OCI-LY7 (cell line): ENCODE data around the gene HS3ST3B1. TPM values are rescaled to one million over a fixed set of nuclear protein-coding genes. Genes with fewer than 3 reads are reported as not detected.
A peak's percentile ranks its signal among the peaks of the same experiment; 100 is the strongest.

Experiments used
- BruUV-seq: library from RNA; stranded (reverse); fragments of 400-500 nt; replicated peaks from 2 replicates; lab custom pipeline; 2021; lab: Mats Ljungman, UMichigan
- CTCF ChIA-PET: fragments of 300-600 bp; sonication (Branson Sonifier 250); formaldehyde crosslinking; loops from one replicate; lab custom pipeline; 2022; ENCODE audit warnings: antibody characterized with exemption; ENCODE audit not compliant: unreplicated experiment; lab: Charles Lee
- POLR2A ChIA-PET: fragments of 300-600 bp; sonication (Branson Sonifier 250); formaldehyde crosslinking; loops from one replicate; lab custom pipeline; 2022; ENCODE audit warnings: antibody characterized with exemption; lab: Charles Lee
- DNase-seq: peaks from one replicate; pipeline ENCODE4 v3.0.0-alpha.2; 2015; ENCODE audit warnings: low spot score
- H2AFZ ChIP-seq: fragments of 200-600 bp; sonication (generic), shearing (Covaris generic); 2 replicates; pipeline ENCODE4 v1.6.1; 2014; ENCODE audit warnings: mild to moderate bottlenecking, antibody characterized with exemption, low read length, moderate library complexity
- H3K27ac ChIP-seq: fragments of 200-600 bp; sonication (generic); 2 replicates; pipeline ENCODE4 v1.5.1; 2014; ENCODE audit warnings: mixed run types, low read depth, mild to moderate bottlenecking, moderate library complexity, low read length, inconsistent platforms; ENCODE audit not compliant: poor library complexity, severe bottlenecking
- H3K36me3 ChIP-seq: fragments of 200-600 bp; sonication (generic); 2 replicates; pipeline ENCODE4 v1.6.1; 2014; ENCODE audit warnings: mild to moderate bottlenecking, antibody characterized with exemption, low read length, moderate library complexity, mixed read lengths; ENCODE audit not compliant: insufficient read depth
- H3K4me1 ChIP-seq: fragments of 200-600 bp; sonication (generic); 2 replicates; pipeline ENCODE4 v1.5.1; 2014; ENCODE audit warnings: mild to moderate bottlenecking, low read length; ENCODE audit not compliant: insufficient read depth, poor library complexity, severe bottlenecking
- H3K4me2 ChIP-seq: fragments of 200-600 bp; sonication (generic); 2 replicates; pipeline ENCODE4 v1.6.1; 2014; ENCODE audit warnings: mild to moderate bottlenecking, low read length
- H3K4me3 ChIP-seq: fragments of 200-600 bp; sonication (generic); 2 replicates; pipeline ENCODE4 v1.5.1; 2014; ENCODE audit warnings: mild to moderate bottlenecking, low read depth, low read length; ENCODE audit not compliant: poor library complexity, severe bottlenecking
- H3K79me2 ChIP-seq: fragments of 200-600 bp; sonication (generic); 2 replicates; pipeline ENCODE4 v1.6.1; 2016; ENCODE audit warnings: low read depth, mild to moderate bottlenecking, low read length, moderate library complexity, mixed read lengths; ENCODE audit not compliant: insufficient read depth
- H3K9me2 ChIP-seq: fragments of 200-600 bp; sonication (generic); 2 replicates; pipeline ENCODE4 v1.6.1; 2016; ENCODE audit warnings: mild to moderate bottlenecking, low read length, mixed read lengths; ENCODE audit not compliant: insufficient read depth
- H3K9me3 ChIP-seq: fragments of 200-600 bp; sonication (generic); 2 replicates; pipeline ENCODE4 v1.6.1; 2014; ENCODE audit warnings: mild to moderate bottlenecking, mixed run types, low read length, mixed read lengths
- H4K20me1 ChIP-seq: fragments of 200-600 bp; sonication (generic); 2 replicates; pipeline ENCODE4 v1.6.1; 2014; ENCODE audit warnings: mild to moderate bottlenecking, antibody characterized with exemption, low read length, moderate library complexity, mixed read lengths; ENCODE audit not compliant: insufficient read depth
- EZH2phosphoT487 ChIP-seq: fragments of 200-600 bp; sonication (generic); IDR thresholded peaks from 2 replicates; pipeline ENCODE4 v1.6.1; 2018; ENCODE audit warnings: low read depth, borderline replicate concordance, mild to moderate bottlenecking, mixed run types, antibody characterized with exemption, low read length, moderate library complexity, mixed read lengths
- intact Hi-C: fragments of 100-400 bp; cut with micrococcal nuclease; formaldehyde crosslinking; loops from one replicate; pipeline ENCODE4 v1.10.0; 2022; ENCODE audit not compliant: unreplicated experiment
- total RNA-seq, 2 experiments: library from RNA; depleted of rRNA in 1 of 2; stranded (reverse); fragments of >200 nt in 1 of 2; shearing (Covaris generic) in 1 of 2; gene quantifications; 2 replicates each; pipeline ENCODE4 v1.2.3, GENCODE V29; 2014 to 2022
- TF ChIP-seq, protein P1 (sequence below): fragments of 200-600 bp; sonication (generic); conservative IDR thresholded peaks from 2 replicates; pipeline ENCODE4 v1.5.1; 2014; ENCODE audit warnings: mild to moderate bottlenecking, antibody characterized with exemption, low read length, moderate library complexity, mixed read lengths

The HS3ST3B1 gene
- total RNA-seq, 2 experiments from 2014 or later, result 0.03 to 1.6 TPM

- no peaks in the 10 kb centered on the region for H3K9me3 ChIP-seq
- no peaks in the 10 kb centered on the region for H3K36me3 ChIP-seq
- no TSS peak for BruUV-seq
- no peak for DNase-seq
- ChIA-PET POLR2A (no interaction called here), CTCF (no interaction called here)
- 0 out of 2 replicates have a peak, but pooled peaks cover under 1% of the 10 kb centered on the region for H3K9me2 ChIP-seq
- no peak overlapping the region for H3K4me3 ChIP-seq
- H3K79me2 ChIP-seq, result no peaks in the 10 kb centered on the region
- H4K20me1 ChIP-seq, result no peaks in the 10 kb centered on the region
- no peak overlapping the region for H2AFZ ChIP-seq
- H3K27ac ChIP-seq, result no peak overlapping the region
- H3K4me2 ChIP-seq, result no peak overlapping the region
- no peak for TF ChIP-seq EZH2phosphoT487
- TF ChIP-seq, protein P1, sequence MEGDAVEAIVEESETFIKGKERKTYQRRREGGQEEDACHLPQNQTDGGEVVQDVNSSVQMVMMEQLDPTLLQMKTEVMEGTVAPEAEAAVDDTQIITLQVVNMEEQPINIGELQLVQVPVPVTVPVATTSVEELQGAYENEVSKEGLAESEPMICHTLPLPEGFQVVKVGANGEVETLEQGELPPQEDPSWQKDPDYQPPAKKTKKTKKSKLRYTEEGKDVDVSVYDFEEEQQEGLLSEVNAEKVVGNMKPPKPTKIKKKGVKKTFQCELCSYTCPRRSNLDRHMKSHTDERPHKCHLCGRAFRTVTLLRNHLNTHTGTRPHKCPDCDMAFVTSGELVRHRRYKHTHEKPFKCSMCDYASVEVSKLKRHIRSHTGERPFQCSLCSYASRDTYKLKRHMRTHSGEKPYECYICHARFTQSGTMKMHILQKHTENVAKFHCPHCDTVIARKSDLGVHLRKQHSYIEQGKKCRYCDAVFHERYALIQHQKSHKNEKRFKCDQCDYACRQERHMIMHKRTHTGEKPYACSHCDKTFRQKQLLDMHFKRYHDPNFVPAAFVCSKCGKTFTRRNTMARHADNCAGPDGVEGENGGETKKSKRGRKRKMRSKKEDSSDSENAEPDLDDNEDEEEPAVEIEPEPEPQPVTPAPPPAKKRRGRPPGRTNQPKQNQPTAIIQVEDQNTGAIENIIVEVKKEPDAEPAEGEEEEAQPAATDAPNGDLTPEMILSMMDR, result no peak
- intact Hi-C loops, result no loop called here
- no peaks in the 10 kb centered on the region for H3K4me1 ChIP-seq
These were observed 21.3 kb downstream of the HS3ST3B1 start for GRCh38 chr17:14321980-14322776.

GRCh38 chr17:14323522-14323981 is 22.7 kb downstream of the HS3ST3B1 start:
- Histone ChIP-seq H3K27ac (no peak overlapping the region), H4K20me1 (no peaks in the 10 kb centered on the region), H3K79me2 (no peaks in the 10 kb centered on the region), H3K4me3 (no peak overlapping the region), H3K9me3 (no peaks in the 10 kb centered on the region), H3K4me1 (no peaks in the 10 kb centered on the region), H3K36me3 (no peaks in the 10 kb centered on the region), H3K9me2 (0 out of 2 replicates have a peak, but pooled peaks cover 3% of the 10 kb centered on the region), H3K4me2 (no peak overlapping the region), H2AFZ (peak overlapping the region; percentile 21; the same call in 1 of the 2 replicates)
- no peak for TF ChIP-seq EZH2phosphoT487
- TF ChIP-seq, protein P1, result no peak
- ChIA-PET CTCF (no interaction called here), POLR2A (interaction anchor here (0.9 kb wide), 1 partner anchor 236 kb away, joined by 5 read pairs; no protein-coding TSS in a partner anchor)
- DNase-seq, result no peak
- intact Hi-C loops, result no loop called here
- no TSS peak for BruUV-seq
